MM.1S (cell line): ENCODE measurements around the gene SLC6A9.

ENCODE experiments used
- DNase-seq: peaks from one replicate; pipeline ENCODE4 v3.0.0-alpha.2; 2015
- H2AFZ ChIP-seq: fragments of 300-600 bp; sonication (generic); 2 replicates; pipeline ENCODE4 v1.6.0; 2016; ENCODE audit warnings: antibody characterized with exemption, low read length
- H3F3A ChIP-seq: fragments of 300-600 bp; sonication (generic); 2 replicates; pipeline ENCODE4 v1.6.1; 2016; ENCODE audit warnings: mild to moderate bottlenecking, antibody characterized with exemption, low read length, moderate library complexity, mixed read lengths; ENCODE audit not compliant: insufficient read depth
- H3K27ac ChIP-seq: fragments of 300-600 bp; sonication (generic); 2 replicates; pipeline ENCODE4 v1.5.1; 2016; ENCODE audit warnings: mild to moderate bottlenecking, low read length
- H3K27me3 ChIP-seq: fragments of 300-600 bp; sonication (generic); replicated peaks from 2 replicates; pipeline ENCODE4 v1.6.0; 2016; ENCODE audit warnings: low read length; ENCODE audit not compliant: insufficient read depth
- H3K36me3 ChIP-seq: fragments of 300-600 bp; sonication (generic); replicated peaks from 2 replicates; pipeline ENCODE4 v1.6.1; 2016; ENCODE audit warnings: mild to moderate bottlenecking, low read length, mixed read lengths; ENCODE audit not compliant: insufficient read depth
- H3K4me1 ChIP-seq: fragments of 300-600 bp; sonication (generic); 2 replicates; pipeline ENCODE4 v1.6.1; 2016; ENCODE audit warnings: low read length, mixed read lengths
- H3K4me2 ChIP-seq: fragments of 300-600 bp; sonication (generic); 2 replicates; pipeline ENCODE4 v1.6.0; 2016; ENCODE audit warnings: low read depth, low read length
- H3K4me3 ChIP-seq: fragments of 300-600 bp; sonication (generic); 2 replicates; pipeline ENCODE4 v1.5.1; 2016; ENCODE audit warnings: low read length, mixed read lengths
- H3K79me2 ChIP-seq: fragments of 300-600 bp; sonication (generic); 2 replicates; pipeline ENCODE4 v1.6.1; 2016; ENCODE audit warnings: mixed run types, low read length, mixed read lengths
- H3K9ac ChIP-seq: fragments of 300-600 bp; sonication (generic); 2 replicates; pipeline ENCODE4 v1.6.1; 2016; ENCODE audit warnings: low read length, mixed read lengths
- H3K9me2 ChIP-seq: fragments of 300-600 bp; sonication (generic); replicated peaks from 2 replicates; pipeline ENCODE4 v1.6.1; 2016; ENCODE audit warnings: mild to moderate bottlenecking, low read length, mixed read lengths; ENCODE audit not compliant: insufficient read depth
- H3K9me3 ChIP-seq: fragments of 300-600 bp; sonication (generic); replicated peaks from 2 replicates; pipeline ENCODE4 v1.6.1; 2016; ENCODE audit warnings: mild to moderate bottlenecking, low read length, mixed read lengths; ENCODE audit not compliant: insufficient read depth
- H4K20me1 ChIP-seq: fragments of 300-600 bp; sonication (generic); 2 replicates; pipeline ENCODE4 v1.6.1; 2016; ENCODE audit warnings: mild to moderate bottlenecking, low read length, moderate library complexity, mixed read lengths; ENCODE audit not compliant: insufficient read depth
- CTCF ChIP-seq: fragments of 300-600 bp; sonication (generic); IDR thresholded peaks from 2 replicates; pipeline ENCODE4 v1.5.1; 2016; ENCODE audit warnings: antibody characterized with exemption, low read length, mixed read lengths
- EZH2 ChIP-seq: fragments of 300-600 bp; sonication (generic); optimal IDR thresholded peaks from 2 replicates; pipeline ENCODE3; 2017; ENCODE audit warnings: low read depth, mild to moderate bottlenecking, antibody characterized with exemption, low read length, mixed read lengths
- EZH2phosphoT487 ChIP-seq: fragments of 300-600 bp; sonication (generic); IDR thresholded peaks from 2 replicates; pipeline ENCODE4 v1.6.1; 2018; ENCODE audit warnings: antibody characterized with exemption, low read length

Gene SLC6A9

GRCh38 chr1:44016041-44016889 lies 15.0 kb downstream of the SLC6A9 start:
- H3K4me3 ChIP-seq, result no peak overlapping the region
- no peaks in the 10 kb centered on the region for H3K79me2 ChIP-seq
- H3K36me3 ChIP-seq, result no peaks in the 10 kb centered on the region
- no peak overlapping the region for H3K9ac ChIP-seq
- no peak for DNase-seq
- H2AFZ ChIP-seq, result no peak overlapping the region
- no peak overlapping the region for H3K27ac ChIP-seq
- no peaks in the 10 kb centered on the region for H3K9me3 ChIP-seq
- no peaks in the 10 kb centered on the region for H3K4me1 ChIP-seq
- no peaks in the 10 kb centered on the region for H4K20me1 ChIP-seq
- no peaks in the 10 kb centered on the region for H3K27me3 ChIP-seq
- no peak overlapping the region for H3K4me2 ChIP-seq
- TF ChIP-seq EZH2phosphoT487 (no peak), CTCF (no peak), EZH2 (no peak)
- no peaks in the 10 kb centered on the region for H3K9me2 ChIP-seq
- no peaks in the 10 kb centered on the region for H3F3A ChIP-seq

GRCh38 chr1:44015206-44015605 lies 16.1 kb downstream of the SLC6A9 start:
- TF ChIP-seq EZH2, result no peak
- H3K9me2 ChIP-seq, result no peaks in the 10 kb centered on the region
- H3K27ac ChIP-seq, result no peak overlapping the region

GRCh38 chr1:44014365-44015104 lies 16.7 kb downstream of the SLC6A9 start:
- DNase-seq, result no peak
- H3K36me3 ChIP-seq, result no peaks in the 10 kb centered on the region

More at GRCh38 chr1:44015206-44015605, 16.1 kb downstream of the SLC6A9 start:
- H2AFZ ChIP-seq, result no peak overlapping the region
- H3K9me3 ChIP-seq, result no peaks in the 10 kb centered on the region
- no peak overlapping the region for H3K9ac ChIP-seq
- no peaks in the 10 kb centered on the region for H4K20me1 ChIP-seq
- H3K4me2 ChIP-seq, result no peak overlapping the region
- H3K4me3 ChIP-seq, result no peak overlapping the region
- H3K36me3 ChIP-seq, result no peaks in the 10 kb centered on the region
- no peaks in the 10 kb centered on the region for H3K4me1 ChIP-seq
- H3K79me2 ChIP-seq, result no peaks in the 10 kb centered on the region
- no peaks in the 10 kb centered on the region for H3F3A ChIP-seq
- no peak for DNase-seq
- no peaks in the 10 kb centered on the region for H3K27me3 ChIP-seq

GRCh38 chr1:44013949-44014348 lies 17.3 kb downstream of the SLC6A9 start:
- no peak for TF ChIP-seq EZH2
- no peak overlapping the region for H3K4me2 ChIP-seq

More at GRCh38 chr1:44014365-44015104, 16.7 kb downstream of the SLC6A9 start:
- H3K79me2 ChIP-seq, result no peaks in the 10 kb centered on the region
- H4K20me1 ChIP-seq, result no peaks in the 10 kb centered on the region
- H3K9me2 ChIP-seq, result no peaks in the 10 kb centered on the region
- no peaks in the 10 kb centered on the region for H3K9me3 ChIP-seq
- H3K4me3 ChIP-seq, result no peak overlapping the region
- no peaks in the 10 kb centered on the region for H3F3A ChIP-seq
- TF ChIP-seq EZH2, result no peak
- H3K9ac ChIP-seq, result no peak overlapping the region
- H3K27ac ChIP-seq, result no peak overlapping the region
- no peak overlapping the region for H3K4me2 ChIP-seq
- H2AFZ ChIP-seq, result no peak overlapping the region
- no peaks in the 10 kb centered on the region for H3K27me3 ChIP-seq
- no peaks in the 10 kb centered on the region for H3K4me1 ChIP-seq

More at GRCh38 chr1:44013949-44014348, 17.3 kb downstream of the SLC6A9 start:
- Histone ChIP-seq H3K36me3 (no peaks in the 10 kb centered on the region), H3K9me3 (no peaks in the 10 kb centered on the region), H2AFZ (no peak overlapping the region), H3K9ac (no peak overlapping the region), H3F3A (no peaks in the 10 kb centered on the region), H3K27me3 (no peaks in the 10 kb centered on the region), H3K27ac (no peak overlapping the region), H3K4me1 (no peaks in the 10 kb centered on the region), H3K79me2 (no peaks in the 10 kb centered on the region), H4K20me1 (no peaks in the 10 kb centered on the region), H3K9me2 (no peaks in the 10 kb centered on the region), H3K4me3 (no peak overlapping the region)
- no peak for DNase-seq
